ENCODE data around the gene VEGFB.

The VEGFB gene

DNA sequence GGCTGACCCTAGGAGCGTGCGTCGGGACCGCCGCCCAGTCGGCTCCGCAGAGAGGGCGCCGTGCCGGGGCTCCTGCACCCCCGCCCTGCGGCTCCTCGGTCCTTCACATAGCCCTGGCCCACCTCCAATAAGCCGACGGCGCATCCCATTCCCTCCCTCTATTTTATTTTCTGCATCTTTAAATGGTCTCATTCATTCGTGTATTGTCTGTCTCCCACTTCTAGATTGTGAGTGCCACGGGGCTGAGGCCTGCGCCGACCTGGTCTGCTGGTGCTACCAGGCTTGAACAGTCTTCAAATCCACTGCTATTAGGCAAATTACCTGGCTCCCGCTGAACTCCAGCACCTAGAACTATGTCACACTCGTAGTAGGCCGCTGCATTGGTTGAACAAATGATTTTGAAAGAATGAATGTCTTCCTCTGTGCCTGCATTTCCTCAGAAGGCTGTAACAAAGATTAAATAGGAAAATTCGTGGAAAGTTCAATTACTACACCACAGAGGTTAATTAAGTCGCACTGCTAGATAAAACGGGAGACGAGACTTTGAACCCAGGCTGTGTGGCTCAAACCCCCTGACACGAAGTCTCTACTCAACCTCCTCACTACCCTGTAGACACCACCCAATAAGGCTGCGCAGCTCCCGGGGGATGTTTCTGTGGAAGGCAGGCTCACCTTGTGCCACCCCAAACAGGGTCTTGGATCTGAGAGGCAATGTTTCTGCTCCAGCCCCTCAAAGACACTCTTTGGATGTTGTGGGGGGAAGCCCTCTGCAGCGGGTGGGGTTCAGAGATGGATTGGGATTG is 13.5 kb downstream of the VEGFB start:
- peak; percentile 26 for DNase-seq

DNA sequence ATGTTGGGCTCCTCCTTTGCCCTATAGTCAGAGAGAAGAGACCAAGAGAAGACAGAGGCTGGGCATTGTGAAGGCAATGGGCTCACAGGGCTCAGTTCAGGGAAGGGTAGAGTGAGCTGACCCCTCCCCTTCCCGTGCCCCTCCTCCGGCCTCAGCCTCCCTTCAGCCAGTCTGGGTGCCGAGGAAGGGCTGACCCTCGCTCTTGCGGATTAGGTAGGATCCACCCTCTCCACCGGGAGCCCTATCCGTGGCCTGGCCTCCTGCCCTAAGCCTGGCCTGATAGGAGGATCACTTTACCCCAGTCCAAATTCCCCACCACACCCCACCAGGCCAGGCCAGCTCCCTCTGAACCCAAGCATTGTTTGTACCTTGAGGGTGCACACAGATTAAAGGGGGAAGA is 14.2 kb downstream of the VEGFB start:
- DNase-seq = no peak

DNA sequence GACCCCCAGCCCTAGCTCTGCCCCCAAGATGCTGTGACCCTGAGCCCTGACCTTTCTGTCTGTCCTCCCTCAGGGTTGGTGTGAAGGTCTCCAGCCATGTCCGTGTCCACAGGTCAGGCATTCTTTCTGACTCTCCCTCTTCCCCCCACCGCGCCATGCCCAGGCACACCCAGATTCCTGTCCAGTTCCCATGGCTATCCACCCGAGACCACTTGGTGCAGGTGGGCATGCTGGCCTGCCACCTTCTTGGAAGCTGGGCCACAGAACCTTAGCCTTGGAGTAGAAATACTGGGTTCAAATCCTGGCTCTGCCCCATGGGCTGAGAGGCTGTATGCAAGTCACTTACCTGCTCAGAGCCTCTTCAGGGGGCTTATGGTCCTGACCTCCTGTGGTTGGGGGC is 14.7 kb downstream of the VEGFB start:
- no peak for DNase-seq

DNA sequence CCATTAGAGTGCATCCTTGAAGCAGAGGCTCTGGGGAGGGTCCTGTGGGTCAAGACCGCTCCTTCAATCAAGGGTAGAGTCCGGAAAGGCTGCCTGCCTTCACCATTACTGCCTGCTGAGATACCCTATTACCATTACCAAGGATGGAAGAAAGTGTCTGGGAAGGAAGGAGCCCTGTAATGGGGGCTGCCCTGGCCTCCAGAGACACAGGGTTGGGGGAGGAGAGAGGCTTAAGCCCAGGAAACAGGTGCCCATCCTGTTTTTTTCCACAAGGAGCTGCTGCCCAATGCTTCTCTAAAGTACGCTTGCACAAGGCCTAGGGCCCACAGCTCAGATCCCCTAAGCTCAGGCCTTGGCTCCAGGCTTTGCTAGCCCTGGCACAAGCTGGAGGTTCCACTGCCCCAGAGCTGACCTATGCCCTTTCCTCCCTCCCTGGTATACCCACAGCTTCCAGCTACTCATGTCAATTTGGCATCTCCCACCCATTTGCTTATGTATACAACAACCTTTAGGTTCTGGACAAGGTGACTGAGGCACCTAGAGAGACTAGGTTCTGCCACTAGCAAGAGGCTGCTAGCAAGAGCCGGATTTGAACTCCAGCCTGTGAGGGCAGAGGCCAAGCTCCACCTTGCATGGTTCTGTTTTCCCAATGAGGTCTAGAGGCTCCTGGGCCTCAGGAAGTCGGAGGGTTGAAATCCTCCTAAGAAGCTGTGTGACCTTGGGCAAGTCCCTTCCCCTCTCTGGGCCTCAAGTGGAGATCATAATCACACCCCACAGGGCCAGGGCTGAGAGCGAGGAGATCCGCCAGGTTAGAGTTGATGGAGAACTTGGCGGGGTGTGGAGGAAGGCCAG is 15.4 kb downstream of the VEGFB start:
- DNase-seq = peak; percentile 67

DNA sequence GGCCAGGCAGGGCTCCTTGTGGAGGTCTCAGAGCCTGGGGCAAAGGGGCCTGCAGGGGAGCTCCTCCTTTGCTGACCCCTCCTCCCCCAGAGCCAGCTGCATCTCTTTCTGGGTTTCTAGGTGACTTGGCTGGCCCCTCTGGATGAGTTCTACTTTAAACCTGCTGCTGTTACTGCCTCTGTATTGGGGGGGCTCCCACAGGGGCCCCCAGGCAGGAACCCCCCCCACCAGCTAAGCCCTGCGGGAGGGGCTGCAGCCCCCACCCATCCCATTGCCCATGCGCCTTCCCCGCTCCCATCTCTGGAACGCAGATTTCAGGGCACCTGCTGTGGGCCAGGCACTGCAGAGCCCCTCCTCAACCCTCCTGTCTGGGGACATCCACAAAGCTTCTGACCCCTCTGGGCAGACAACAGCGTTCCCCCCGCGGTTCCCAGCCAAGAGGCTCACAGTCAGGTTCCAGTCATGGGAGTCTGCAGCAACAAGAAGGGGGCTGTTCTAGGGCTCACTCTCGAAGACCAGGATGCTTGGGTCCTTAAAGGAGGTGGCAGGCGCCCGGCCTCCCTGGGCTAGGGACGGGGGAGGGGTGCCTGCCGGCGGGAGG is 16.1 kb downstream of the VEGFB start:
- DNase-seq = no peak

DNA sequence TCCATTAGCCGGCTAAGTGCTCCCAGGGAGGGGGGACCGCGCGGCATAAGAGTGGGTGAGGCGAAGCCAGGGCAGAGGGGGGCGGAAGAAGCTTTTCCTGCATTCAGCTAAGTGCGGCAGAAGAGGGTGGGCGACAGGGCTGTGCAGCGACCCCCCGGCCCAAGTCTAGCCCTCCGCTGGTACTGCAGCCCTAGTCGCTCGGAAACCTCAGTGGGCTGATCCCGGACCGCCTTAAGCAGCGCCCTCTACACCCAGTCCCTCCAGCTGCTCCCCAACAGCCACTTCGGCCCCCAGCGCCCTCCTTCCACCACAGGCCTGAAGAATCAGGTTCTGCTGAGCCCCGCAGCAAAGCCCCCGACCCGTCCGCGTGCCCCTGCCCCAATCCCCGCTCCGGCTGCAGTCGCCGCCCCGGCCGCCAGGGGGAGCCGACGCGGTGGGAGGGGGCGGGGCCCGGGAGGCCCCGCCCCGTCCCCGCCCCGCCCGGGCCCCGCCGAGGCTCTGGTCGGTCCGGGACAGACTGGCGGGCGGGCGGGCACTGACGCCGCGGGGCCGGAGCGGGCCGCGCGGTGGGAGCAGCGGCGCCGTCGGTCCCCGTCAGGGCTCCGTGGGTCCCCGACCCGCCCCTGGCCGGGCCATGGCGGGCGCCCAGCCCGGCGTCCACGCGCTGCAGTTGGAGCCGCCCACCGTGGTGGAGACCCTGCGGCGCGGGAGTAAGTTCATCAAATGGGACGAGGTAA is 16.8 kb downstream of the VEGFB start, which contains the start of gene PLCB3:
Gene PLCB3 (plus strand): TSS at position 515 of the 737 bp plus-strand sequence. CDS start 120 bp downstream, at position 635.
- peak; percentile 17 for DNase-seq

DNA sequence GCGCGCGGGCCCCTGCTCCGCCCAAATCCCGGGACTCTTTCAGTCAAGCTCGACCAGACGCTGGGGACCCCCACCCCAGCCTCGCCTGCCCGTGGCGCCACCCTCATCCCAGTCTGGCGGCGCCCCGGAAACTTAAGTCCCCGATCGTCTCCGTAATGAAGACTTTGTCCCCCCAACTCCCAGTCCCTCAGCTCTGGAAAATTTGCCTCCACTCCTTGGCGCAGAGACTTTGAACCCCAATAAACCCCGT is 17.3 kb downstream of the VEGFB start:
- DNase-seq = no peak

DNA sequence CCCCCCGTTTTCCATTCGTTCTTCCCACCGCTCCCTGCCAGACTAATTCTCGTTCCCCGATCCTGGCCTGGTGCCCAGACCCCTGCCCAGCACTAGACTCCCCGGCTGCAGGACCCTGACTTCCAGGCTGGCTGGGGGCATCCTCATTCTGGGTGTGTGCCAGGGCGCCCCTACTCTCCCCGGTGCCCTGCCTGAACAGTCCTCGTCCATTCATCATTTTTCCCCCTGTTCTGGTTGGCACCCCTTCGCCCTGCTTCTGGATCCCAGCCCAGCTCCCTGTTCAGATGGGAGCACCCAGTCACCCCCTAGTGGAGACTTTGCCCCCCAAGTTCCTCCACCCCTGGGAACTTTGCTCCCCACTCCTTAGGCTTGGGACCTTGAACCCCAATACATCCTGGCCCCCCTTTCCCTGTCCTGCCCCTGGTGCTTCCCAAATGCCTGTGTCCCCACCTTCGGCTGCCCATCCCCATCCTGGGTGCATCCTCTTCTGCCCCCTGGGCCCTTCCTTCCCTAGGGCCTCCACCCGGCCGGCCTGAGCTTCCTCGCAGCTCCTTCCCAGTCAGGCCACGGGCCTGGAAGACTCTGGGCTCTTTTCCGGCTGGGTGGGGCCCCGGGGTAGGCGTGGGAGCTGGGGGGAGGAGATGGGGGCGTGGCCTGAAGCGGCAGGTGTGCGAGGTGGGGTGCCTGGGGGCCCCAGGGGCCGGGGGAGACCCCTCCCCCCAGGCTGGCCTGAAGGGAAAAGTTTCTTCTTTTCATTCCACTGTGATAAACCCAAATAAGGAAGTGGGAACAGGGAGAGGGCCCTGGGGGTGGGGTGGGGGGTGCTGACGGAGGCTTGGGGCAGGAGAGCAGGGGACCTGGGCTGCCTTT is 17.9 kb downstream of the VEGFB start:
- no peak for DNase-seq

DNA sequence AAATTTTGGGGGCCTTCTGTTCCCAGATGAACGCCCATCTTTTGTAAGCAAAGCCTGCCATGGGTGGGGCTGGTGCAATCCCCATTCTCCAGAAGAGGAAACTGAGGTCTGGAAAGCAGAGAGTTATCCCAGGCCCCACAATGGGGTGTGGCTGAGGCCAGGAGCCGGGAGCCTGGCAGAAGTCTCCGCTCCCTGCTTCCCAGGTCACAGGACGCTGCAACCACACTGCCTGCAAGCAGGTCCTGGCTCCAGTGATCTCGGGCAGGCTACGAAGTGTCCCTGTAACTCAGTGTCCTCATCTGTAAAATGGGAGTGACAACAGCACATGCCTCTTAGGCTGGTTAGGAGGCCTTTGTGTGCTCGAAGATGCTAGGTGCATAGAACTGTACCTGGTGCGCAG is 18.7 kb downstream of the VEGFB start:
- no peak for DNase-seq

DNA sequence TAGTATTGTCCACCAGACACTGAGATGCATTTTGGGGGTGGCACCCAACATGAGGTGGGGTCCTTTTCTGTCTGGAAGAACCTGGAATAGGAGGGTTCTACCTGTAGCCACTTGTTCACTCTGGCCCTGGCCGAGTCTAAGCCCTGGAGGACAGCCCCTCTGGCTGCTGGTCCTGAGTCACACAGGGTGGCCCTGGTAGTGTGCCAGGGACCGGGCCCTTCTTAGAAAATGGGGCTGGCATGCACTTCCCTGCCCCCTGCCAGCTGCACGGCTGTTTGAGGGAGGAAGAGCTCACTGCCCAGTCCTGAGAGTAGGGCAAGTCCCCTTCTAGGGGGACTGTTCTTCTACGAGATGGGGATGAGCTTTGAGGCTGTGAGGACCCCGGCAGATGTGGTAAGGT is 19.1 kb downstream of the VEGFB start:
- DNase-seq = no peak

DNA sequence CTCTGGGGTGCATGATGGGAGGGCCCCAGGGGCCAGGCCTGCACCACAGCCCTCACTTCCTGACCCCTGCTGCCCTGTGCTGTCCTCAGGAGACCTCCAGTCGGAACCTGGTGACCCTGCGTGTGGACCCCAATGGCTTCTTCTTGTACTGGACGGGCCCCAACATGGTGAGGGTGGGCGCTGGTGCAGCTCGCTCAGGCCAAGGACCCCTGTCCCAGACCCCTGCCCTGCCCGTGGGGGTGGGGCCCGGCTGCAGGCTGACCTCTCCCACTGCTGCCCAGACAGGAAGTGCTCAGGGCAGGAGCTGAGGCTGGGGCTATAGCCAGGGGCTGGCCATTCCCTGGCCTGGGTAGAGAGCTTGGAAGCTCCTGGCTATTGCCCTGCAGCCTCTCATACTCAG is 19.9 kb downstream of the VEGFB start:
- DNase-seq = no peak

DNA sequence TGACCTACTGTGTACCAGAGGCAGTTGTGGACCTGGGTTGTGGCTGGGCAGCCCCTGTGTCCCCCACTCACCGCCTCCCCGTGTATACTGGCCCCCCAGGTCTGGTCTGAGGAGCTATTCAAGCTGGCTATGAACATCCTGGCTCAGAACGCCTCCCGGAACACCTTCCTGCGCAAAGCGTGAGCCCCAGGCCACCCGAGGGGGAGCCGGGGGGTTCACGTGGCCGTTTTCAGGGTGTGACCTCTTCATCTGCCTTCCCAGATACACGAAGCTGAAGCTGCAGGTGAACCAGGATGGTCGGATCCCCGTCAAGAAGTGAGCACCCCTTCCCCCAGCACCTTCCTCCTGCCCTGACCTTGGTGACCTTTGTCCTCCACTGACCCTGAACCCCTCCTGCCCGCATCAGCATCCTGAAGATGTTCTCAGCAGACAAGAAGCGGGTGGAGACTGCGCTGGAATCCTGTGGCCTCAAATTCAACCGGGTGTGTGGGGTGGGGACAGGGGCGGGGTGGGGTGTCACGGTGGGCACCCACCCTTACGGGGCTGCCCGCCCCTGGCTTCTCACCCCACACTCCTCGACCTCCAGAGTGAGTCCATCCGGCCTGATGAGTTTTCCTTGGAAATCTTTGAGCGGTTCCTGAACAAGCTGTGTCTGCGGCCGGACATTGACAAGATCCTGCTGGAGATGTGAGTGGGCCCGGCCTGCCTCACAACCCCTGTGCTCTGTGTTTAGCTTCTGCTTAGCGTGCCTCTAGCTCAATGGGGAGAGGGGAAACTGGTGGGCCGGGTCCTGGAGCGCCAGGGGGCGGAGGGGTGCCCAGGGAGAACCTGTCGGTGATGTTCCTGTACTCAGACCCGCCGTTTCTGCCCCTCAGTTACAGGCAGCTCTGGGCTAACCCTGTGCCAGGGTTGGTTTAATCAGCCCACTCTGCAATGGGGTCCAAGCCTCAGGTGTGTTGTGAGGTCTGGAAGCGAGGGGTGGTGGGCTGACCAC is 21.0 kb downstream of the VEGFB start:
- no peak for DNase-seq

DNA sequence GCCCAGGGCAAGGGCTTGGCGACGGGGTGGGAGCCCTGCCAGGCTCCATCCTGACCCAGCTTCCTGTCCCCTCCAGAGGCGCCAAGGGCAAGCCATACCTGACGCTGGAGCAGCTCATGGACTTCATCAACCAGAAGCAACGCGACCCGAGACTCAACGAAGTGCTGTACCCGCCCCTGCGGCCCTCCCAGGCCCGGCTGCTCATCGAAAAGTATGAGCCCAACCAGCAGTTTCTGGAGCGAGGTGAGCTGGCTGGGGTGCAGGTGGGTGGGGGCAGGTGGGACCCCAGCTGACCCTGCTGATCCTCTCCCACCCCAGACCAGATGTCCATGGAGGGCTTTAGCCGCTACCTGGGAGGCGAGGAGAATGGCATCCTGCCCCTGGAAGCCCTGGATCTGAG is 21.9 kb downstream of the VEGFB start:
- no peak for DNase-seq

DNA sequence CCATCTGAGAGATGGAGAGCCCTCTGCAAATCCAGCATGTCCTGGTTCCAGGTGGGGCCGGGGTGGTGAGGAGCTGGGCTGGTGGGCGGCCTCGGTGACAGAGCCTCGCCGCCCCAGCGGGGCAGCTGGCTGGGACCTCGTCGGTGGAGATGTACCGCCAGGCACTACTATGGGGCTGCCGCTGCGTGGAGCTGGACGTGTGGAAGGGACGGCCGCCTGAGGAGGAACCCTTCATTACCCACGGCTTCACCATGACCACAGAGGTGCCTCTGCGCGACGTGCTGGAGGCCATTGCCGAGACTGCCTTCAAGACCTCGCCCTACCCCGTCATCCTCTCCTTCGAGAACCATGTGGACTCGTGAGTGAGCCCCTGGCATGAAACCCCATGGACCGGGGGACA is 24.0 kb downstream of the VEGFB start:
- DNase-seq = no peak

DNA sequence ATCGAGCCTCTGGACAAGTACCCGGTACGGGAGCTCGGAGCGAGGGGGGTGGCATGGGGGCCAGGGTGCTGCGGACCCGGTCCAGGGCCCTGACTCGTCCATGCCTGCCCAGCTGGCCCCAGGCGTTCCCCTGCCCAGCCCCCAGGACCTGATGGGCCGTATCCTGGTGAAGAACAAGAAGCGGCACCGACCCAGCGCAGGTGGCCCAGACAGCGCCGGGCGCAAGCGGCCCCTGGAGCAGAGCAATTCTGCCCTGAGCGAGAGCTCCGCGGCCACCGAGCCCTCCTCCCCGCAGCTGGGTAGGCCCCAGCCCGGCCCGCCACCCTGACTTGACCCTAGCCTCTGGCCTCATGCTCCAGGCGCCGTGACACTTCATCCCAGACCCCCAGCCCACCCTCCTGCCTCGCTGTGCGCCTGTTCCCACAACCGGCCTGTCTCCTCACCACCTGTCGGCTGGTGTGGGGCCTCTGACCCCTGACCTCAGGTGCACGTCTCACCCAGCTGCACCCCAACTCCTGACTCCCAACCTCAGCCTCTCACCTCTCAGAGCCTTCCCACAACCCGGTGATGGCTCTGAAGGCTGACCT is 24.7 kb downstream of the VEGFB start:
- DNase-seq = no peak

DNA sequence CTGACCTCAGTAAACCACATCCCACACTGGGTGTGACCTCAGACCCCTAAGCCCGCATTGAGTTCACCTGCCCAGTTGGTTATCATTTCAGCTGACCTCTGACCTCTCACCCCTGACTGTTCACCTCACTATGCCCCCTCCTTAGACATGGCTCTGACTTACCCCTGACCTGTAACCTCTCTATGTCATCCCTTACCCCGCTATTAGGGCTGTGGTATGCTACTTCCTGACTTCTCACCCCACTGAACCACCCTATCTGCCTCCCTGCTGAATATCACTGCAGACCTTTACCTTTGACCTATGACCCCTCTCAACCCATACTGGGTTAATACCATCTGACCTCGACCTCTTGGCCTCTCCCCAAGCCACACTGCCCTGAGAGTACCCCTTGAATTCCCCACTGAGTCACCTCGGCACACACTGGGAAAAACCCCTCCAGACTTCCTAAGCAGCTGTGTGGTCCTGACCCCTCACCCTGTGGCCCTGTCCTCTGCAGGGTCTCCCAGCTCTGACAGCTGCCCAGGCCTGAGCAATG is 25.2 kb downstream of the VEGFB start:
- DNase-seq = no peak

DNA sequence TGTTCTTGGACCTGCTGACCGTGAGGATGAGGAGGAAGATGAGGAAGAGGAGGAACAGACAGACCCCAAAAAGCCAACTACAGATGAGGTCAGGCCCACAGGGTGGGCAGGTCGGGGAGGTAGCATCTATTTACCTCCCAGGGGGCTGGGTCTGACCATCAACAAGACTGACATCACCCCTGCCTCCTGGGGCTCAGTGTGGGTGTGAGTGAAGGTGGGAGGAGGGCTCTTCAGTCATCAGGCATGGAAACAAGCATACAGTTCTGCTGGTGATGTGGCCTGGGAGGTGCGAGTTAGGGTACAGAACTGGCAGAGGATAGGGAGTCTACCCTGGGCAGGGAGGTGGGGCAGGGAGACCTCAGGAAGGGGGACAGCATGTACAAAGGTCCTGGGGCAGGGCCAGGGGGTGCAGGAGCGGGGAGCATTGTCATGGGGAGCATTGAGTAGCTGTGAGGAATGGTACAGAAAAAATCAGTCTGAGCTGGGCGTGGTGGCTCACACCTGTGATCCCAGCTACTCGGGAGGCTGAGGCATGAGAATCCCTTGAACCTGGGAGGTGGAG is 25.8 kb downstream of the VEGFB start:
- no peak for DNase-seq

DNA sequence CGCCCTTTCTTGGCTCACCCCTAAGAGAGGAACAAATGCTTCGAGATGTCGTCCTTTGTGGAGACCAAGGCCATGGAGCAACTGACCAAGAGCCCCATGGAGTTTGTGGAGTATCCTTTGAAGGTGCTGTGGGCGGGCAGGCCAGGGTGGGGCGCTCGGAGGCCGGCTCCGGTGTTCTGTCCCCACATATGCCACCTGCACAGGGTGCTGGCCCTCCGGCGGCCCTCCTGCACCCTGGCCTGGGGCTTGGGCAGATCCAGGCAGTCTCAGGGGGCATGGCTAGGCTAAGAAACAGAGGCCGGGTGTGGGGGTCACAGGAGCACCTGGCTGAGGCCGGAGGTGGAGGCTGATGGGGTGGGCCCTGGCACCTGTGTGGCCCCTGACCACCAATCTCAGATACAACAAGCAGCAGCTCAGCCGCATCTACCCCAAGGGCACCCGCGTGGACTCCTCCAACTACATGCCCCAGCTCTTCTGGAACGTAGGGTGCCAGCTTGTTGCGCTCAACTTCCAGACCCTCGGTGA is 27.2 kb downstream of the VEGFB start:
- DNase-seq = no peak

DNA sequence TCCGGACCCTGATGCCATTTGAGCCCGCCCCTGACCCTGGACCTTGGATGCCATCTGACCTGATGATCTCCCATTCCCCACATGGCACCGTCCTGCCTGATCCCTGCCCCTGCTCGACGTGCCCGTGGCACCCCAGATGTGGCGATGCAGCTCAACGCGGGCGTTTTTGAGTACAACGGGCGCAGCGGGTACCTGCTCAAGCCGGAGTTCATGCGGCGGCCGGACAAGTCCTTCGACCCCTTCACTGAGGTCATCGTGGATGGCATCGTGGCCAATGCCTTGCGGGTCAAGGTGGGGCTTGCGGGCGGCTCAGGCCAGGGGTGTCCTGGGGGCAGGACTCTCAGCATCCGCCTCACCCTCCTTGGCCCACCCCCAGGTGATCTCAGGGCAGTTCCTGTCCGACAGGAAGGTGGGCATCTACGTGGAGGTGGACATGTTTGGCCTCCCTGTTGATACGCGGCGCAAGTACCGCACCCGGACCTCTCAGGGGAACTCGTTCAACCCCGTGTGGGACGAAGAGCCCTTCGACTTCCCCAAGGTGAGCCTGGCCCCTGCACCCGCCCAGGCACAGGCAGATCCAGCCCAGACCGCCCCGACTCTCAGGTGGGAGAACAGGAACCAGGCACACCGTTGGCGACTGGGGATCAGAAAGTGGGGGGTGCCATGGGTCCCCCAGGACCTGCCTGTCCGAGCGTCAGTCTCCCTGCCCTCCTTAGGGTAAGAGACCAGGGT is 28.1 kb downstream of the VEGFB start:
- no peak for DNase-seq

All from NCI-H2227 treated with DMSO at 0.1 percent for 48 hours (cell line).